Liver (tissue), 3 donors: Measurements from ENCODE around the gene IFNA6.

Experiments used
- ATF3 ChIP-seq: IDR thresholded peaks from 2 replicates; pipeline ENCODE4 v1.6.1; 2016; ENCODE audit warnings: antibody characterized with exemption
- CTCF ChIP-seq: fragments of 150-350 bp; IDR thresholded peaks from 2 replicates; pipeline ENCODE4 v1.5.1; 2017; ENCODE audit warnings: improper control_type of control experiment, low read depth, low read length; ENCODE audit not compliant: missing input control
- FOXA1 ChIP-seq: IDR thresholded peaks from 2 replicates; pipeline ENCODE4 v1.6.1; 2016; ENCODE audit warnings: antibody characterized with exemption
- HNF4A ChIP-seq, 2 donors: conservative IDR thresholded peaks; 2 replicates each; pipeline ENCODE4 v1.6.1; 2016; ENCODE audit warnings: antibody characterized with exemption in 2 of 2, mild to moderate bottlenecking in 2 of 2
- MAX ChIP-seq: IDR thresholded peaks from 2 replicates; pipeline ENCODE4 v1.6.1; 2016; ENCODE audit warnings: antibody characterized with exemption
- RAD21 ChIP-seq, 2 donors: IDR thresholded peaks; 2 replicates each; pipeline ENCODE4 v1.6.1; 2016; ENCODE audit warnings: antibody characterized with exemption in 2 of 2, mild to moderate bottlenecking in 2 of 2
- REST ChIP-seq: IDR thresholded peaks from 2 replicates; pipeline ENCODE4 v1.6.1; 2016; ENCODE audit warnings: antibody characterized with exemption, mild to moderate bottlenecking
- RXRA ChIP-seq, 2 donors: IDR thresholded peaks; 2 replicates each; pipeline ENCODE4 v1.6.1; 2017 to 2018; ENCODE audit warnings: antibody characterized with exemption in 2 of 2, mild to moderate bottlenecking in 1 of 2
- SP1 ChIP-seq: IDR thresholded peaks from 2 replicates; pipeline ENCODE4 v1.6.1; 2018; ENCODE audit warnings: antibody characterized with exemption, mild to moderate bottlenecking
- TAF1 ChIP-seq: conservative IDR thresholded peaks from 2 replicates; pipeline ENCODE4 v1.6.1; 2016; ENCODE audit warnings: antibody characterized with exemption, mild to moderate bottlenecking
- YY1 ChIP-seq: IDR thresholded peaks from 2 replicates; pipeline ENCODE4 v1.6.1; 2016; ENCODE audit warnings: antibody characterized with exemption, mild to moderate bottlenecking
- ZBTB33 ChIP-seq: IDR thresholded peaks from 2 replicates; pipeline ENCODE4 v1.6.1; 2016; ENCODE audit warnings: antibody characterized with exemption
- donor health status: healthy.
- donor health status: healthy.

- TF ChIP-seq CTCF (no peak), YY1 (no peak), HNF4A (conservative IDR thresholded peaks at IDR 0.05) (no peak), TAF1 (no peak), ZBTB33 (no peak), MAX (no peak), RXRA (IDR thresholded peaks at IDR 0.05) (no peak), SP1 (no peak), ATF3 (no peak), RAD21 (IDR thresholded peaks at IDR 0.05) (no peak), REST (no peak), FOXA1 (no peak)
Measured at GRCh38 chr9:21381448-21382339, 31.0 kb upstream of the IFNA6 start.
